OCI-LY7 (cell line): Measurements from ENCODE around the gene HK2. TPM values are rescaled to one million over a fixed set of nuclear protein-coding genes. Genes with fewer than 3 reads are reported as not detected.
"Not testable (repeated sequence)": the region's sequence is repeated elsewhere in the genome, so short reads cannot be mapped to it uniquely, and the experiment has no call there.

Experiments
- BruUV-seq: library from RNA; stranded (reverse); fragments of 400-500 nt; replicated peaks from 2 replicates; lab custom pipeline; 2021; lab: Mats Ljungman, UMichigan
- CTCF ChIA-PET: fragments of 300-600 bp; sonication (Branson Sonifier 250); formaldehyde crosslinking; loops from one replicate; lab custom pipeline; 2022; ENCODE audit warnings: antibody characterized with exemption; ENCODE audit not compliant: unreplicated experiment; lab: Charles Lee
- POLR2A ChIA-PET: fragments of 300-600 bp; sonication (Branson Sonifier 250); formaldehyde crosslinking; loops from one replicate; lab custom pipeline; 2022; ENCODE audit warnings: antibody characterized with exemption; lab: Charles Lee
- DNase-seq: peaks from one replicate; pipeline ENCODE4 v3.0.0-alpha.2; 2015; ENCODE audit warnings: low spot score
- H2AFZ ChIP-seq: fragments of 200-600 bp; sonication (generic), shearing (Covaris generic); 2 replicates; pipeline ENCODE4 v1.6.1; 2014; ENCODE audit warnings: mild to moderate bottlenecking, antibody characterized with exemption, low read length, moderate library complexity
- H3K27ac ChIP-seq: fragments of 200-600 bp; sonication (generic); 2 replicates; pipeline ENCODE4 v1.5.1; 2014; ENCODE audit warnings: mixed run types, low read depth, mild to moderate bottlenecking, moderate library complexity, low read length, inconsistent platforms; ENCODE audit not compliant: poor library complexity, severe bottlenecking
- H3K36me3 ChIP-seq: fragments of 200-600 bp; sonication (generic); 2 replicates; pipeline ENCODE4 v1.6.1; 2014; ENCODE audit warnings: mild to moderate bottlenecking, antibody characterized with exemption, low read length, moderate library complexity, mixed read lengths; ENCODE audit not compliant: insufficient read depth
- H3K4me1 ChIP-seq: fragments of 200-600 bp; sonication (generic); 2 replicates; pipeline ENCODE4 v1.5.1; 2014; ENCODE audit warnings: mild to moderate bottlenecking, low read length; ENCODE audit not compliant: insufficient read depth, poor library complexity, severe bottlenecking
- H3K4me2 ChIP-seq: fragments of 200-600 bp; sonication (generic); 2 replicates; pipeline ENCODE4 v1.6.1; 2014; ENCODE audit warnings: mild to moderate bottlenecking, low read length
- H3K4me3 ChIP-seq: fragments of 200-600 bp; sonication (generic); 2 replicates; pipeline ENCODE4 v1.5.1; 2014; ENCODE audit warnings: mild to moderate bottlenecking, low read depth, low read length; ENCODE audit not compliant: poor library complexity, severe bottlenecking
- H3K79me2 ChIP-seq: fragments of 200-600 bp; sonication (generic); 2 replicates; pipeline ENCODE4 v1.6.1; 2016; ENCODE audit warnings: low read depth, mild to moderate bottlenecking, low read length, moderate library complexity, mixed read lengths; ENCODE audit not compliant: insufficient read depth
- H3K9me2 ChIP-seq: fragments of 200-600 bp; sonication (generic); 2 replicates; pipeline ENCODE4 v1.6.1; 2016; ENCODE audit warnings: mild to moderate bottlenecking, low read length, mixed read lengths; ENCODE audit not compliant: insufficient read depth
- H3K9me3 ChIP-seq: fragments of 200-600 bp; sonication (generic); 2 replicates; pipeline ENCODE4 v1.6.1; 2014; ENCODE audit warnings: mild to moderate bottlenecking, mixed run types, low read length, mixed read lengths
- H4K20me1 ChIP-seq: fragments of 200-600 bp; sonication (generic); 2 replicates; pipeline ENCODE4 v1.6.1; 2014; ENCODE audit warnings: mild to moderate bottlenecking, antibody characterized with exemption, low read length, moderate library complexity, mixed read lengths; ENCODE audit not compliant: insufficient read depth
- CTCF ChIP-seq: fragments of 200-600 bp; sonication (generic); conservative IDR thresholded peaks from 2 replicates; pipeline ENCODE4 v1.5.1; 2014; ENCODE audit warnings: mild to moderate bottlenecking, antibody characterized with exemption, low read length, moderate library complexity, mixed read lengths
- EZH2phosphoT487 ChIP-seq: fragments of 200-600 bp; sonication (generic); IDR thresholded peaks from 2 replicates; pipeline ENCODE4 v1.6.1; 2018; ENCODE audit warnings: low read depth, borderline replicate concordance, mild to moderate bottlenecking, mixed run types, antibody characterized with exemption, low read length, moderate library complexity, mixed read lengths
- intact Hi-C: fragments of 100-400 bp; cut with micrococcal nuclease; formaldehyde crosslinking; loops from one replicate; pipeline ENCODE4 v1.10.0; 2022; ENCODE audit not compliant: unreplicated experiment
- total RNA-seq, 2 experiments: library from RNA; depleted of rRNA in 1 of 2; stranded (reverse); fragments of >200 nt in 1 of 2; shearing (Covaris generic) in 1 of 2; gene quantifications; 2 replicates each; pipeline ENCODE4 v1.2.3, GENCODE V29; 2014 to 2022

The HK2 gene
- total RNA-seq, 2 experiments from 2014 or later: 8.6 to 50.5 TPM

DNA sequence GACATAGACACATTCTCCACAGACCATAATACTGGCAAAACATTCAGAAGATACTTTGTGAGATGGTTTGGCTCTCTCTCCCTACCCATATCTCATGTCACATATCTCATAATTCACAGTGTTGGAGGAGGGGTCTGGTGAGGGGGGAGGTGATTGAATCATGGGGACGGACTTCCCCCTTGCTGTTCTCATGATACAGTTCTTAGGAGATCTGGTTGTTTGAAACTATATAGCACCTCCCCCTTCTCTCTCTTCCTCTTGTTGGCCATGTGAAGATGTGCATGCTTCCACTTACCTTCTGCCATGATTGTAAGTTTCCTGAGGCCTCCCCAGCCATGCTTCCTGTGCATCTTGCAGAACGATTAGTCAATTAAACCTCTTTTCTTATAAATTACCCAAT, 61.1 kb downstream of the HK2 start:
- BruUV-seq: no TSS peak
- Histone ChIP-seq H3K36me3 (peaks cover 62% of the 10 kb centered on the region), H3K79me2 (no peaks in the 10 kb centered on the region), H3K9me2 (no peaks in the 10 kb centered on the region), H3K4me2 (no peak overlapping the region), H2AFZ (no peak overlapping the region), H3K9me3 (no peaks in the 10 kb centered on the region), H3K4me3 (no peak overlapping the region), H4K20me1 (no peaks in the 10 kb centered on the region), H3K27ac (no peak overlapping the region), H3K4me1 (no peaks in the 10 kb centered on the region)
- DNase-seq: no peak
- intact Hi-C loops: no loop called here
- ChIA-PET CTCF (no interaction called here), POLR2A (no interaction called here)
- TF ChIP-seq EZH2phosphoT487 (no peak), CTCF (no peak)

DNA sequence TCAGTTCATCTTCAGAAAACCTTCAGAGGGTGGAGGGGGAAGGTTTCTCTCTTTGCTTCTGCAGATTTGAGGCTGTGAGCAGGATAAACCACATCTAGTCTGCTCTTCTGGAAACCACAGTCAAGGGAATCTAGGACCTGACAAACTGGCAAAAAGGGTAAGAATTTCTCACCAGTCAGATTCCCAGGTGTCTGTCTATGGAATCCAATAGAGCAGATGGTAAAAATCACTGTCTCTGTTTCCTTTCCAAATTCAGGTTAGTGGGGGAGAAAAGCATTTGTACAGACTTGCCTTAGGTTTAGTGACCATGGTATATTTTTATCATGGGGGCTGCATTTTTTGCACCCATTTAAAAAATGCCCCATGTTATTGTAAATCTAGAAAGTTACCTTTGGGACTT, 62.3 kb downstream of the HK2 start:
- H3K9me3 ChIP-seq: no peaks in the 10 kb centered on the region
- H3K36me3 ChIP-seq: peaks cover 50% of the 10 kb centered on the region
- H2AFZ ChIP-seq: no peak overlapping the region
- H3K9me2 ChIP-seq: no peaks in the 10 kb centered on the region
- H3K79me2 ChIP-seq: no peaks in the 10 kb centered on the region
- no peaks in the 10 kb centered on the region for H3K4me1 ChIP-seq
- POLR2A ChIA-PET: no interaction called here
- no peak overlapping the region for H3K4me2 ChIP-seq
- intact Hi-C loops: no loop called here
- no TSS peak for BruUV-seq
- H4K20me1 ChIP-seq: no peaks in the 10 kb centered on the region
- no peak for TF ChIP-seq CTCF
- no peak for TF ChIP-seq EZH2phosphoT487
- no peak overlapping the region for H3K4me3 ChIP-seq
- CTCF ChIA-PET: no interaction called here
- no peak overlapping the region for H3K27ac ChIP-seq
- no peak for DNase-seq

DNA sequence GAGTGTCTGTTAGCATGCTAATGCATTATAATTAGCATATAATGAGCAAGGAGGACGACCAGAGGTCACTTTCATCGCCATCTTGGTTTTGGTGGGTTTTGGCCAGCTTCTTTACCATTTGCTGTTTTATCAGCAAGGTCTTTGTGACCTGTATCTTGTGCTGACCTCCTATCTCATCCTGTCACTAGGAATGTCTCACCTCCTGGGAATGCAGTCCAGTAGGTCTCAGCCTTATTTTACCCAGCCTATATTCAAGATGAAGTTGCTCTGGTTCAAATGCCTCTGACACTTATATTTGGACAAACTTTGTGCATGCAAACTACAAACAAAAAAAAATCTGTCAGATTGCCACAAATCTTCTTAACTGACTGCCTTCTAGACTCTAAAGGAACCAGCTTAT, 66.3 kb downstream of the HK2 start:
- H3K4me1 ChIP-seq, H4K20me1 ChIP-seq, DNase-seq, H3K9me2 ChIP-seq, H3K27ac ChIP-seq, H3K4me2 ChIP-seq, POLR2A ChIA-PET, CTCF ChIA-PET, H2AFZ ChIP-seq, H3K9me3 ChIP-seq, H3K4me3 ChIP-seq, BruUV-seq, H3K79me2 ChIP-seq: not testable (repeated sequence)
- intact Hi-C loops: loop anchor here (10.0 kb wide), 1 partner anchor 725 kb away; no protein-coding TSS in a partner anchor
- H3K36me3 ChIP-seq: peaks cover 14% of the 10 kb centered on the region
